ENCODE measurements around the gene GAST. TPM values are rescaled to one million over a fixed set of nuclear protein-coding genes. Genes with fewer than 3 reads are reported as not detected.

Gene GAST
- total and polyA plus RNA-seq, 9 of the 15 experiments (the other 6 are each of a cell fraction or from before 2014, with no cell fraction given), result not detected

DNA sequence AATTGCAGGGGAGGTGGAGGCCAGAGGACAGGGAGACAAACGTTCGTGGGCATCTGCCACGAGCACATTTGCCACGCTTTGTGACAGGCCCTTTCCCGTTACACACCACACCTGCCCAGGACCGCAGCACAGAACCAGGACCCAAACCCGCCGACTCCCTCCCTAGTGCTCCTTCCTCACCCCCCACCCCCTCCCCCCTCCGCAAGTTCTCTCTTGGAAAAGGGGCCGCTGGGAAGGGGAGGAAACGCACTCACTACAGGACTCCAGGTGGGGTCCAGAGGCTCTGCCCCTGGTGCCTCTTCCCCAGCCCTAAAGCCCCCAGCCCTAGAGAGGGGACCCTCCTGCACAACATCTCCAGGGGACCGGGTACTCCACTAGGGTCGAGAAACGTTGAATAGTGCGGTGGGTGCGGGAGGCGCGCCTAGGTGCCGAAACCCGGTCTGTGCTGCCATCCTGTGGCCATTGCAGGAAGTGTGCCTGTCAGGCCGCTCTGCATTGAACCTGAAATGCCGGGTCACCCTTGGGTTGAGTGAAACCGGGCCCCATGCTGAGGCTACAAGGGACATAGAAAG lies 45.3 kb upstream of the GAST start (continued):
- TF ChIP-seq, protein P1, sequence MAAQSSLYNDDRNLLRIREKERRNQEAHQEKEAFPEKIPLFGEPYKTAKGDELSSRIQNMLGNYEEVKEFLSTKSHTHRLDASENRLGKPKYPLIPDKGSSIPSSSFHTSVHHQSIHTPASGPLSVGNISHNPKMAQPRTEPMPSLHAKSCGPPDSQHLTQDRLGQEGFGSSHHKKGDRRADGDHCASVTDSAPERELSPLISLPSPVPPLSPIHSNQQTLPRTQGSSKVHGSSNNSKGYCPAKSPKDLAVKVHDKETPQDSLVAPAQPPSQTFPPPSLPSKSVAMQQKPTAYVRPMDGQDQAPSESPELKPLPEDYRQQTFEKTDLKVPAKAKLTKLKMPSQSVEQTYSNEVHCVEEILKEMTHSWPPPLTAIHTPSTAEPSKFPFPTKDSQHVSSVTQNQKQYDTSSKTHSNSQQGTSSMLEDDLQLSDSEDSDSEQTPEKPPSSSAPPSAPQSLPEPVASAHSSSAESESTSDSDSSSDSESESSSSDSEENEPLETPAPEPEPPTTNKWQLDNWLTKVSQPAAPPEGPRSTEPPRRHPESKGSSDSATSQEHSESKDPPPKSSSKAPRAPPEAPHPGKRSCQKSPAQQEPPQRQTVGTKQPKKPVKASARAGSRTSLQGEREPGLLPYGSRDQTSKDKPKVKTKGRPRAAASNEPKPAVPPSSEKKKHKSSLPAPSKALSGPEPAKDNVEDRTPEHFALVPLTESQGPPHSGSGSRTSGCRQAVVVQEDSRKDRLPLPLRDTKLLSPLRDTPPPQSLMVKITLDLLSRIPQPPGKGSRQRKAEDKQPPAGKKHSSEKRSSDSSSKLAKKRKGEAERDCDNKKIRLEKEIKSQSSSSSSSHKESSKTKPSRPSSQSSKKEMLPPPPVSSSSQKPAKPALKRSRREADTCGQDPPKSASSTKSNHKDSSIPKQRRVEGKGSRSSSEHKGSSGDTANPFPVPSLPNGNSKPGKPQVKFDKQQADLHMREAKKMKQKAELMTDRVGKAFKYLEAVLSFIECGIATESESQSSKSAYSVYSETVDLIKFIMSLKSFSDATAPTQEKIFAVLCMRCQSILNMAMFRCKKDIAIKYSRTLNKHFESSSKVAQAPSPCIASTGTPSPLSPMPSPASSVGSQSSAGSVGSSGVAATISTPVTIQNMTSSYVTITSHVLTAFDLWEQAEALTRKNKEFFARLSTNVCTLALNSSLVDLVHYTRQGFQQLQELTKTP (IDR thresholded peaks at IDR 0.05; ENCODE audit: low read depth in 1 of 2, partially characterized antibody in 2 of 2), result peak in 1 of 2 experiments; percentile 61
- TF ChIP-seq HMG20B (CRISPR knock-in tag; IDR thresholded peaks at IDR 0.05) (no peak), JUND (IDR thresholded peaks at IDR 0.05; ENCODE audit: borderline replicate concordance, low read depth, low read length) (no peak), JUND (tag; IDR thresholded peaks at IDR 0.05; ENCODE audit: borderline replicate concordance, low read depth, low read length) (peak; percentile 33; the same call in 1 of the 3 replicates), FOSL1 (tag; conservative IDR thresholded peaks at IDR 0.05) (no peak), XRCC4 (IDR thresholded peaks at IDR 0.05; ENCODE audit: extremely low read depth, insufficient read depth, insufficient read length) (no peak), BRD9 (IDR thresholded peaks at IDR 0.05; ENCODE audit: low read depth, partially characterized antibody) (peak; percentile 90), KAT2B (IDR thresholded peaks at IDR 0.05; ENCODE audit: low read depth, low read length) (no peak), STAG1 (CRISPR knock-in tag; IDR thresholded peaks at IDR 0.05; ENCODE audit: borderline replicate concordance) (peak; percentile 75; the same call in 1 of the 2 replicates), NONO (IDR thresholded peaks at IDR 0.05; ENCODE audit: low read depth in 2 of 2, low read length in 1 of 2) (no peak), SUPT5H (IDR thresholded peaks at IDR 0.05) (no peak), ILF3 (IDR thresholded peaks at IDR 0.05; ENCODE audit: borderline replicate concordance) (no peak), TOE1 (IDR thresholded peaks at IDR 0.05; ENCODE audit: borderline replicate concordance) (0 out of 2 replicates have a peak, but pooled peaks have one; percentile 43), TOE1 (CRISPR knock-in tag; IDR thresholded peaks at IDR 0.05; ENCODE audit: borderline replicate concordance, low read depth) (no peak), SOX6 (IDR thresholded peaks at IDR 0.05) (0 out of 2 replicates have a peak, but pooled peaks have one; percentile 11), NUFIP1 (IDR thresholded peaks at IDR 0.05; ENCODE audit: partially characterized antibody) (no peak), ELF2 (CRISPR knock-in tag; IDR thresholded peaks at IDR 0.05) (no peak), KLF16 (IDR thresholded peaks at IDR 0.05) (0 out of 2 replicates have a peak, but pooled peaks have one; percentile 30)
- TF ChIP-seq, protein P2, sequence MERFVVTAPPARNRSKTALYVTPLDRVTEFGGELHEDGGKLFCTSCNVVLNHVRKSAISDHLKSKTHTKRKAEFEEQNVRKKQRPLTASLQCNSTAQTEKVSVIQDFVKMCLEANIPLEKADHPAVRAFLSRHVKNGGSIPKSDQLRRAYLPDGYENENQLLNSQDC (CRISPR knock-in tag; IDR thresholded peaks at IDR 0.05), result no peak
- TF ChIP-seq, protein P3, sequence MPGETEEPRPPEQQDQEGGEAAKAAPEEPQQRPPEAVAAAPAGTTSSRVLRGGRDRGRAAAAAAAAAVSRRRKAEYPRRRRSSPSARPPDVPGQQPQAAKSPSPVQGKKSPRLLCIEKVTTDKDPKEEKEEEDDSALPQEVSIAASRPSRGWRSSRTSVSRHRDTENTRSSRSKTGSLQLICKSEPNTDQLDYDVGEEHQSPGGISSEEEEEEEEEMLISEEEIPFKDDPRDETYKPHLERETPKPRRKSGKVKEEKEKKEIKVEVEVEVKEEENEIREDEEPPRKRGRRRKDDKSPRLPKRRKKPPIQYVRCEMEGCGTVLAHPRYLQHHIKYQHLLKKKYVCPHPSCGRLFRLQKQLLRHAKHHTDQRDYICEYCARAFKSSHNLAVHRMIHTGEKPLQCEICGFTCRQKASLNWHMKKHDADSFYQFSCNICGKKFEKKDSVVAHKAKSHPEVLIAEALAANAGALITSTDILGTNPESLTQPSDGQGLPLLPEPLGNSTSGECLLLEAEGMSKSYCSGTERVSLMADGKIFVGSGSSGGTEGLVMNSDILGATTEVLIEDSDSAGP (CRISPR knock-in tag; IDR thresholded peaks at IDR 0.05), result no peak
- TF ChIP-seq, protein P4, sequence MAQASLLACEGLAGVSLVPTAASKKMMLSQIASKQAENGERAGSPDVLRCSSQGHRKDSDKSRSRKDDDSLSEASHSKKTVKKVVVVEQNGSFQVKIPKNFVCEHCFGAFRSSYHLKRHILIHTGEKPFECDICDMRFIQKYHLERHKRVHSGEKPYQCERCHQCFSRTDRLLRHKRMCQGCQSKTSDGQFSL (CRISPR knock-in tag; IDR thresholded peaks at IDR 0.05), result no peak
- TF ChIP-seq, protein P4 (tag; IDR thresholded peaks at IDR 0.05), result peak in 1 of 2 experiments; percentile 81; a peak in 2 of 4 replicates
